ENCODE results near the gene ROBO4. TPM values are rescaled to one million over a fixed set of nuclear protein-coding genes. Genes with fewer than 3 reads are reported as not detected.

Gene ROBO4
- total RNA-seq, 3 donors from 2014 or later, result 11.9 to 30.5 (median 12.8) TPM

DNA sequence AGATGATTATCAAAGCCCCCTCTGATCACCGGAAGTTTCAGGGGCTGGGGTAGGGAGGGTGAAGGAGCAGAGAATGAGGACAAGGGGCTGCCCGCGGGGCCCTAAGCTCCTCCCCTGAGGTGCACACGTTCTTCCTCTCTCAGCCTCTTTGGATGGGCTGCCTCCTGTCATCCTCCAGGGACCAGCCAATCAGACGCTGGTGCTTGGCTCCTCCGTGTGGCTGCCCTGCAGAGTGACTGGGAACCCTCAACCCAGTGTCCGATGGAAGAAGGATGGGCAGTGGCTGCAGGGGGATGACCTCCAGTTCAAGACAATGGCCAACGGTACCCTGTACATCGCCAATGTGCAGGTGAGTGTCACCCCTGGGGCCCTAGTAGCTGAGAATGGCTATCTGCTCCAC, 24.9 kb downstream of the ROBO4 start:
- H3K9me3 ChIP-seq, result no peaks in the 10 kb centered on the region
- H3K4me3 ChIP-seq, result no peak overlapping the region
- H3K36me3 ChIP-seq, result no peaks in the 10 kb centered on the region
- no peak overlapping the region for H3K27ac ChIP-seq
- intact Hi-C loops (cut with DNase I; ENCODE audit: low total_unique reads), result no loop called here
- peaks cover 9 to 53% of the 10 kb centered on the region in 2 donors for H3K27me3 ChIP-seq
- no peak for DNase-seq (ENCODE audit: low spot score in 2 of 2)
- H3K4me1 ChIP-seq, result no peaks in the 10 kb centered on the region
- TF ChIP-seq POLR2AphosphoS5 (IDR thresholded peaks at IDR 0.05) (no peak), POLR2A (IDR thresholded peaks at IDR 0.05) (no peak)
- TF ChIP-seq, protein P1, sequence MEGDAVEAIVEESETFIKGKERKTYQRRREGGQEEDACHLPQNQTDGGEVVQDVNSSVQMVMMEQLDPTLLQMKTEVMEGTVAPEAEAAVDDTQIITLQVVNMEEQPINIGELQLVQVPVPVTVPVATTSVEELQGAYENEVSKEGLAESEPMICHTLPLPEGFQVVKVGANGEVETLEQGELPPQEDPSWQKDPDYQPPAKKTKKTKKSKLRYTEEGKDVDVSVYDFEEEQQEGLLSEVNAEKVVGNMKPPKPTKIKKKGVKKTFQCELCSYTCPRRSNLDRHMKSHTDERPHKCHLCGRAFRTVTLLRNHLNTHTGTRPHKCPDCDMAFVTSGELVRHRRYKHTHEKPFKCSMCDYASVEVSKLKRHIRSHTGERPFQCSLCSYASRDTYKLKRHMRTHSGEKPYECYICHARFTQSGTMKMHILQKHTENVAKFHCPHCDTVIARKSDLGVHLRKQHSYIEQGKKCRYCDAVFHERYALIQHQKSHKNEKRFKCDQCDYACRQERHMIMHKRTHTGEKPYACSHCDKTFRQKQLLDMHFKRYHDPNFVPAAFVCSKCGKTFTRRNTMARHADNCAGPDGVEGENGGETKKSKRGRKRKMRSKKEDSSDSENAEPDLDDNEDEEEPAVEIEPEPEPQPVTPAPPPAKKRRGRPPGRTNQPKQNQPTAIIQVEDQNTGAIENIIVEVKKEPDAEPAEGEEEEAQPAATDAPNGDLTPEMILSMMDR (IDR thresholded peaks at IDR 0.05), result no peak

DNA sequence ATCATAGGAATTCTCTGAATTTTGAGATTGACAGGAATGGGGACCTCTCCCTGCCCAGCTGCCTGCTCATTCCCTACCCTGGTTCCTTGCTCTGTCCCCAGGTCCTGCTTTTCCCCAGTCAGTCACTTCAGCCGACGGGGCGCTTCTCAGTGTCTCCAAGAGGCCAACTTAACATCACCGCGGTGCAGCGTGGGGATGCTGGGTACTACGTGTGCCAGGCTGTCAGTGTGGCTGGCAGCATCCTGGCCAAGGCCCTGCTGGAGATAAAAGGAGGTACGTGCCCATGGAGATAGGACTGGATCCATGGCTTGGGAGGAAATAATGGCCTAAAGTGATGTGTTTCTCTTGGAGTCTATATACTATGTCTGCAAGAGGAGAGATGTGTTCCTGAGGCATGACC, 25.4 kb downstream of the ROBO4 start:
- Histone ChIP-seq H3K27me3 (peaks cover 9 to 58% of the 10 kb centered on the region in 2 donors), H3K4me3 (no peak overlapping the region), H3K36me3 (no peaks in the 10 kb centered on the region), H3K27ac (no peak overlapping the region), H3K9me3 (no peaks in the 10 kb centered on the region), H3K4me1 (no peaks in the 10 kb centered on the region)
- intact Hi-C loops (cut with DNase I; ENCODE audit: low total_unique reads), result no loop called here
- no peak for DNase-seq (ENCODE audit: low spot score in 2 of 2)
- TF ChIP-seq POLR2AphosphoS5 (IDR thresholded peaks at IDR 0.05) (no peak), POLR2A (IDR thresholded peaks at IDR 0.05) (no peak)
- TF ChIP-seq, protein P1 (IDR thresholded peaks at IDR 0.05), result no peak

DNA sequence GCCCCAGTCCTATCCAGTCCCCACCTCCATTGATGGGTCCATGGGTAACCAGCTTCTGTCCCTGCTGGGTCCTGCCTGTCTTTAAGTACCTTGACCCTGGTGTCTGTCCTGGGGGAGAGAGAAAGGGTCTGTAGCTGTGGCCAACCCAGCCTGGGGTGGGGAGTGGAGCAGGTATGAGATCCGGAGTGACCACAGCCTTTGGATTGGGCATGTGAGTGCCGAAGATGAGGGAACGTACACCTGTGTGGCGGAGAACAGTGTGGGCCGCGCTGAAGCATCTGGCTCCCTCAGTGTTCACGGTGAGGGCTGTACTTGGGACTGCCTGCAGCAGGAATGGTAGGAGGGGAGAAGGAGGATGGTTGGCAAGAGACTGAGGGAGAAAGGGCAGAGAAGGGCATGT, 27.2 kb downstream of the ROBO4 start:
- intact Hi-C loops (cut with DNase I; ENCODE audit: low total_unique reads), result no loop called here
- no peaks in the 10 kb centered on the region for H3K36me3 ChIP-seq
- DNase-seq (ENCODE audit: low spot score in 2 of 2), result no peak
- H3K4me3 ChIP-seq, result no peak overlapping the region
- no peaks in the 10 kb centered on the region for H3K9me3 ChIP-seq
- H3K27me3 ChIP-seq, result peaks cover 17 to 77% of the 10 kb centered on the region in 2 donors
- TF ChIP-seq POLR2AphosphoS5 (IDR thresholded peaks at IDR 0.05), result no peak
- TF ChIP-seq, protein P1 (IDR thresholded peaks at IDR 0.05), result no peak
- TF ChIP-seq POLR2A (IDR thresholded peaks at IDR 0.05), result no peak
- no peak overlapping the region for H3K27ac ChIP-seq
- H3K4me1 ChIP-seq, result peaks cover 6 to 10% of the 10 kb centered on the region in 2 donors

DNA sequence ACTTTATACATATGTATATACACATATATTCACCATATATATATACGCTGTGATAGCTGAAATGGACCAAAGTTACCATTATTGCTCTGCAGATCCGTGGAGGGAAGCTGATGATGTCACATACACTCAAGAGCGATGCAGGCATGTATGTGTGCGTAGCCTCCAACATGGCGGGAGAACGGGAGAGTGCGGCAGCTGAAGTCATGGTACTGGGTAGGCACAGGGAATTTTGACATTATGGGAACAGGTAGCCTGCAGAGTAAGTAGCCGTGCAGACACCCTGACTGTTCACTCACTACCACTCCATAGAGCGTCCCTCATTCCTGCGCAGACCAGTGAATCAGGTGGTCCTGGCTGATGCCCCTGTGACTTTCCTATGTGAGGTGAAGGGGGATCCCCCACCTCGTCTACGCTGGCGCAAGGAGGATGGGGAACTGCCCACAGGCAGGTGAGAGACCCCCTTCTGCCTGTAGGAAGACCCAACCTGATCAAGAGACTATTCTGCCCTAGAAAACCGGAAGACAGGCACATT, 27.7 kb downstream of the ROBO4 start:
- Histone ChIP-seq H3K36me3 (no peaks in the 10 kb centered on the region), H3K4me3 (no peak overlapping the region), H3K4me1 (peaks cover 11 to 12% of the 10 kb centered on the region in 2 donors), H3K27me3 (peaks cover 19 to 82% of the 10 kb centered on the region in 2 donors), H3K9me3 (no peaks in the 10 kb centered on the region), H3K27ac (no peak overlapping the region)
- no peak for DNase-seq (ENCODE audit: low spot score in 2 of 2)
- intact Hi-C loops (cut with DNase I; ENCODE audit: low total_unique reads), result loop anchor here (5.0 kb wide), 1 partner anchor 997 kb away; no protein-coding TSS in a partner anchor
- no peak for TF ChIP-seq POLR2A (IDR thresholded peaks at IDR 0.05)

DNA sequence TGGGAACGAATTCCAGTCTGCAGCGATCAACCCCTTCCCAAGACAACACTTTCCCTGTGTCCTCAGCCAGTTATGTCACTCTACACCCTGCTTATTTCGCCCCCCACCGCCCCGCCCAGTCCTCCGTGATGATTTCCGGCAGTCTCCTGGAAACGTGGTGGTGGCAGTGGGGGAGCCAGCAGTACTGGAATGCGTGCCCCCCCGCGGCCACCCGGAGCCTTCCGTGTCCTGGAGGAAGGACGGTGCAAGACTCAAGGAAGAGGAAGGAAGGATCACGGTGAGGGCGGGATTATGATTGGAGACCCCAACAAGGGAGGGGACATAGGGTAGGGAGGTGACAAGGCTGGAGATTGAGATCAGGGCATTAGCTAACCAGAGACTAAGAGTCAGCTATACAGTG, 28.3 kb downstream of the ROBO4 start:
- Histone ChIP-seq H3K27ac (no peak overlapping the region), H3K27me3 (peaks cover 19 to 88% of the 10 kb centered on the region in 2 donors), H3K4me1 (peaks cover 12 to 13% of the 10 kb centered on the region in 2 donors), H3K9me3 (no peaks in the 10 kb centered on the region), H3K36me3 (no peaks in the 10 kb centered on the region), H3K4me3 (peak overlapping the region in 1 of 3 donors; percentile 51)
- no peak for DNase-seq (ENCODE audit: low spot score in 2 of 2)
- TF ChIP-seq POLR2AphosphoS5 (IDR thresholded peaks at IDR 0.05), result no peak
- intact Hi-C loops (cut with DNase I; ENCODE audit: low total_unique reads), result loop anchor here (5.0 kb wide), 1 partner anchor 998 kb away; no protein-coding TSS in a partner anchor

DNA sequence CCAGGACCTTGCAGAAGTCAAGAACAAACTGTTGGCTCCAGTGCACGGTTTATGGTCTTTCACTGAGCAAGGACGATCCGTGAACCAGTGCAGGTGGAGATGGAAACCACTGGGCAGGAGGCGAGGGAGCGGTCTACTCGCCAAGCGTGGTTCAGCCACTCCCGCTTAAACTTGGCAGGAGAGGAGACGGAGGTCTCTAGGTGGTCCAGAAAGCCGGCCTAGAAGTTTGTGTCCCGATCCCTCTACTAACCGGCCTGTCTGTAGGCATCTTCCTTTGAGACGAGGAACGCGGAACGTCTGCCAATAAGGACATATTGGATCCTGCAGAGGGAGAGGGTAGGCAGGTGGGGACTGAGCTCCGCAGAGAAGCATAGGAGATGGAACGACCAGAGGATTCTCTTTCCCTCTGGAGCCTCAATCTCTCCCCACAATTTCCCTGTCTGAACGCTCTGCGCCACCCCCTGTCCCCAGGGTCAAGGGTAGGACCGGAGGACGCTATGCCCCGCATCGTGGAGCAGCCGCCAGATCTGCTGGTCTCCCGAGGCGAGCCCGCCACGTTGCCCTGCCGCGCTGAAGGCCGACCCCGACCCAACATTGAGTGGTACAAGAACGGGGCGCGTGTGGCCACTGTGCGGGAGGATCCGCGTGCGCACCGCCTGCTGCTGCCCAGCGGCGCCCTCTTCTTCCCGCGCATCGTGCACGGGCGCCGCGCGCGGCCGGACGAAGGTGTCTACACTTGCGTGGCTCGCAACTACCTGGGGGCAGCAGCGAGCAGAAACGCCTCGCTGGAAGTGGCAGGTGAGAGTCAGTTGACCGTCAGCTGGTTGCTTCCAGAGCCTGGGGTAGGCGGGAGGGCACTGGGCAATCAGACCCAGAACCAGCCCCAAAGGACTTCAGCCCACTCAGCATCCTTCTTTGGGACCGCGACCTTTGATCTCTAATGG, 29.1 kb downstream of the ROBO4 start:
- peaks cover 12 to 13% of the 10 kb centered on the region in 2 donors for H3K4me1 ChIP-seq
- H3K4me3 ChIP-seq, result peak overlapping the region in 1 of 3 donors; percentile 51
- no peaks in the 10 kb centered on the region for H3K36me3 ChIP-seq
- H3K9me3 ChIP-seq, result no peaks in the 10 kb centered on the region
- TF ChIP-seq POLR2A (IDR thresholded peaks at IDR 0.05) (no peak), POLR2AphosphoS5 (IDR thresholded peaks at IDR 0.05) (no peak)
- TF ChIP-seq, protein P1 (IDR thresholded peaks at IDR 0.05), result no peak
- no peak for DNase-seq (ENCODE audit: low spot score in 2 of 2)
- intact Hi-C loops (cut with DNase I; ENCODE audit: low total_unique reads), result loop anchor here (5.0 kb wide), 1 partner anchor 999 kb away; no protein-coding TSS in a partner anchor
- H3K27ac ChIP-seq, result no peak overlapping the region
- peaks cover 19 to 90% of the 10 kb centered on the region in 2 donors for H3K27me3 ChIP-seq

Data from breast epithelium (tissue), 4 donors.